ENCODE results near the gene TNFSF15. TPM values are rescaled to one million over a fixed set of nuclear protein-coding genes. Genes with fewer than 3 reads are reported as not detected.
"Not testable (repeated sequence)": the region's sequence is repeated elsewhere in the genome, so short reads cannot be mapped to it uniquely, and the experiment has no call there.

TNFSF15 gene
- total and polyA plus RNA-seq, 12 donors = 0.37 to 4.3 (median 1.3) TPM

DNA sequence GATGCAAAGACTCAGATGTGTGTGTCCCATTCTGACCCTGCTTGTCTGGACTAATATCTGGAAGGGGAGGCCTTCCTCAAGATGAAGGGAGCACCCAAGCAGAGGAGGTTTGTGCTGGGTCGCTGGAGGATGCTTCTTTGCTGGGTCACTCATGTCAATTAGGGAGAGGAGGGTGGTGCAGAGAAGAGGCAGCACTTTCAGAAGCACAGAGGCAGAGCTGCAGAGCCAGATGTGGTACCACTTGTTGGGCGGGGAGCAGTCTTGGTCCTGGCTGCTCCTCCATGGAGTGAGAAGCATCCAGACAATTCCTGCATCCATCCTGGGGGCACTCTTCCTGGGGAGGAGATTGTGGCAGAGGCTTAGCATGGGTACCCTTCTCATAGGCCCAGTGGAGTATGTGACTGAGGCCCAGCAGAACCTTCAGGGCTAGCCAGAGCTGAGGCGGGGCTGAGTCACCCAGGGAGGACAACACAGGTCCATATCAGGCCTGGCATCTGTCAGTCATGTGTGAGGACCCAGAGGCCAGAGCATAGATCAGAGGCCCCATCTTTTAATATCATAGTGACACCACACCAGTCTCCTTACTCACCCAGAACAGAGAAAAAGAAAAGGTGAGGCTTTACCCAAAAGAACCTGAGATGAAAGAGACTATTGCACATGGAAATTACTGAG, 59.8 kb downstream of the TNFSF15 start:
- no peaks in the 10 kb centered on the region for H3K27me3 ChIP-seq
- TF ChIP-seq, protein P1, sequence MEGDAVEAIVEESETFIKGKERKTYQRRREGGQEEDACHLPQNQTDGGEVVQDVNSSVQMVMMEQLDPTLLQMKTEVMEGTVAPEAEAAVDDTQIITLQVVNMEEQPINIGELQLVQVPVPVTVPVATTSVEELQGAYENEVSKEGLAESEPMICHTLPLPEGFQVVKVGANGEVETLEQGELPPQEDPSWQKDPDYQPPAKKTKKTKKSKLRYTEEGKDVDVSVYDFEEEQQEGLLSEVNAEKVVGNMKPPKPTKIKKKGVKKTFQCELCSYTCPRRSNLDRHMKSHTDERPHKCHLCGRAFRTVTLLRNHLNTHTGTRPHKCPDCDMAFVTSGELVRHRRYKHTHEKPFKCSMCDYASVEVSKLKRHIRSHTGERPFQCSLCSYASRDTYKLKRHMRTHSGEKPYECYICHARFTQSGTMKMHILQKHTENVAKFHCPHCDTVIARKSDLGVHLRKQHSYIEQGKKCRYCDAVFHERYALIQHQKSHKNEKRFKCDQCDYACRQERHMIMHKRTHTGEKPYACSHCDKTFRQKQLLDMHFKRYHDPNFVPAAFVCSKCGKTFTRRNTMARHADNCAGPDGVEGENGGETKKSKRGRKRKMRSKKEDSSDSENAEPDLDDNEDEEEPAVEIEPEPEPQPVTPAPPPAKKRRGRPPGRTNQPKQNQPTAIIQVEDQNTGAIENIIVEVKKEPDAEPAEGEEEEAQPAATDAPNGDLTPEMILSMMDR (IDR thresholded peaks at IDR 0.05) = no peak
- TF ChIP-seq POLR2A (IDR thresholded peaks at IDR 0.05) = no peak
- DNase-seq = no peak
- no peak overlapping the region for H3K4me3 ChIP-seq
- 74 to 90% (median 83%) methylated on average over 2 to 3 of the region's 3 CpGs for WGBS, 4 donors
- intact Hi-C loops (cut with DNase I) = no loop called here
- H3K36me3 ChIP-seq (replicated peaks in 1 of 2) = no peaks in the 10 kb centered on the region
- H3K27ac ChIP-seq = no peak overlapping the region
- H3K9me3 ChIP-seq (replicated peaks in 1 of 3) = no peaks in the 10 kb centered on the region
- H3K4me1 ChIP-seq (replicated peaks in 1 of 2) = no peaks in the 10 kb centered on the region

DNA sequence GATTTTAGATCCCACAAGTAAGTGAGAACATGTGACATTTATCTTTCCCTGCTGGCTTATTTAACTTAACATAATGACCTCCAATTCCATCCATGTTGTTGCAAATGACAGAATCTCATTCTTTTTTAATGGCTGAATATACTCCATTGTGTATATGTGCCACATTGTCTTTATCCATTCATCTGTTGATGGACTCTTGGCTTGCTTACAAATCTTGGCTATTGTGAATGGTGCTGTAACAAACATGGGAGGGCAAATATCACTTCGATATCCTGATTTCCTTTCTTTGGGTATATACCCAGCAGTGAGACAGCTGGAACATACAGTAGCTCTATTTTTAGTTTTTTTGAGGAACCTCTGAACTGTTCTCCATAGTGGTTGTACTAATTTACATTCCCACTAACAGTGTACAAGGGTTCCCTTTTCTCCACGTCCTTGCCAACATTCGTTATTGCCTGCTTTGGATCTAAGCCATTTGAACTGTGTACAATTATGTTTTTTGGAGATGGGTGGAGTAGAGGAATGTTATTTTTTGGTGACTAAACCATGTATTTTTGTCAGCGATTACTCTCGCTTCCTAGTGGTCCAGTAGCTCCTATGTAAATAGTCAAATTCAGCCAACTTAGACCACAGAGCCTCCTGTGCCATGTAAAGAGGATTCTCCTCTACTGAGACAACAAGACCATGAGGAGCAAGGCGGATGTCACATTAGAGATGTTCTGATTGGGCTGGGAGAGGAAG, 60.6 kb downstream of the TNFSF15 start:
- WGBS, 4 donors = 55 to 77% (median 60%) methylated on average over 6 of the region's 6 CpGs
- intact Hi-C loops (cut with DNase I) = no loop called here

DNA sequence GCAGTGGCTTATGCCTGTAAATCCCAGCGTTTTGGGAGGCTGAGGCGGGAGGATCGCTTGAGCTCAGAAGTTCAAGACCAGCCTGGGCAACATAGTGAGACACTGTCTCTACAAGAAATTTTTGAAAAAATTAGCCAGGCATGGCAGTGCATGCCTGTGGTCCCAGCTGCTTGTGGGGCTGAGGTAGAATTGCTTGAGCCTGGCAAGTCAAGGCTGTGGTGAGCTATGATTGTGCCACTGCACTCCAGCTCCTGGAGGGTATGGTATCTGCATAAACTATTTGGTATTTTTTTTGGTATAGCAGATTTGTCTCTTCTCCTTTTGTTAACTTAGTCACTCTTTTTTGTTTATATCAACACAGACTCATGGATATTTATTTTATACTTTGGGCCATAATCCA, 62.4 kb downstream of the TNFSF15 start:
- H3K4me3 ChIP-seq = no peak overlapping the region

More for the DNA sequence above, 60.6 kb downstream of the TNFSF15 start:
- Histone ChIP-seq H3K27ac (no peak overlapping the region), H3K4me3 (no peak overlapping the region), H3K9me3 (replicated peaks in 1 of 3) (no peaks in the 10 kb centered on the region), H3K27me3 (no peaks in the 10 kb centered on the region), H3K4me1 (replicated peaks in 1 of 2) (no peaks in the 10 kb centered on the region), H3K36me3 (replicated peaks in 1 of 2) (no peaks in the 10 kb centered on the region)
- no peak for DNase-seq
- TF ChIP-seq, protein P1 (IDR thresholded peaks at IDR 0.05) = no peak
- no peak for TF ChIP-seq POLR2A (IDR thresholded peaks at IDR 0.05)

DNA sequence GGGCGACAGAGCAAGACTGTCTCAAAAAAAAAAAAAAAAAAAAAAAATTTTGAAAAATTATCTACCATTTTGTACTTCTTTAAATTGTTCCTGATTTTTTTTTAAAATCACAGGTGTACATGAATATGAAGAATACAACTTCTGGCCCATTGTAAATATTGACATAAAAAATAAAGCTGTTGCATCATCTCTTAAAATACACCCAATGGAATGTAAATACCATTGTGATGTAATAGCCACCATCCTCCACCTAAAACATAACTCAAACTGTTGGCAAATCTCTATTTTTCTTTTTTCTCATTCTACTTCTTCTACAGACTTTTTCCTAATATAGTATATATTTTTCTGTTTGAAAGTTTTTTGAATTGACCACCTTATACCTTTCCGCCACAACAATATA, 62.9 kb downstream of the TNFSF15 start:
- 85 to 92% (median 87%) methylated on average over 2 of the region's 2 CpGs for WGBS, 4 donors
- no peak overlapping the region for H3K4me3 ChIP-seq
- TF ChIP-seq, protein P1 (IDR thresholded peaks at IDR 0.05) = no peak
- intact Hi-C loops (cut with DNase I) = no loop called here
- no peak overlapping the region for H3K27ac ChIP-seq
- no peaks in the 10 kb centered on the region for H3K27me3 ChIP-seq
- no peaks in the 10 kb centered on the region for H3K9me3 ChIP-seq (replicated peaks in 1 of 3)
- no peak for DNase-seq
- no peaks in the 10 kb centered on the region for H3K4me1 ChIP-seq (replicated peaks in 1 of 2)
- no peaks in the 10 kb centered on the region for H3K36me3 ChIP-seq (replicated peaks in 1 of 2)

More for the DNA sequence above, 62.4 kb downstream of the TNFSF15 start:
- H3K27ac ChIP-seq = no peak overlapping the region
- intact Hi-C loops (cut with DNase I) = no loop called here
- 86 to 90% (median 88%) methylated on average over 3 of the region's 3 CpGs for WGBS, 4 donors
- H3K27me3 ChIP-seq = no peaks in the 10 kb centered on the region
- H3K9me3 ChIP-seq (replicated peaks in 1 of 3) = no peaks in the 10 kb centered on the region
- H3K36me3 ChIP-seq (replicated peaks in 1 of 2) = no peaks in the 10 kb centered on the region
- TF ChIP-seq POLR2A (IDR thresholded peaks at IDR 0.05) = no peak
- TF ChIP-seq, protein P1 (IDR thresholded peaks at IDR 0.05) = no peak
- no peaks in the 10 kb centered on the region for H3K4me1 ChIP-seq (replicated peaks in 1 of 2)
- DNase-seq = no peak

DNA sequence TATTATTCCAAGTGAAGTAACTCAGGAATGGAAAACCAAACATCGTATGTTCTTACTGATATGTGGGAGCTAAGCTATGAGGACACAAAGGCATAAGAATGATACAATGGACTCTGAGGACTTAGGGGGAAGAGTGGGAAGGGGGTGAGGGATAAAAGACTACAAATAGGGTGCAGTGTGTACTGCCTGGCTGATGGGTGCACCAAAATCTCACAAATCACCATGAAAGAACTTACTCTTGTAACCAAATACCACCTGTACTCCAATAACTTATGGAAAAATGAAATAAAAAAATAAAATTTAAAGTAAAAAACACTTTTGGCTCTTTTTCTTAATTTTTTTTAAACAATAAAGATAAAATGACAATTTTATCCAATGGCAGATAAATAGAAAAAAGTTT, 64.3 kb downstream of the TNFSF15 start:
- H3K4me3 ChIP-seq; intact Hi-C loops (cut with DNase I): not testable (repeated sequence)

More for the DNA sequence above, 64.3 kb downstream of the TNFSF15 start:
- H3K4me1 ChIP-seq (replicated peaks in 1 of 2); H3K27me3 ChIP-seq; H3K27ac ChIP-seq; H3K9me3 ChIP-seq (replicated peaks in 1 of 3); H3K36me3 ChIP-seq (replicated peaks in 1 of 2); DNase-seq: not testable (repeated sequence)
- 59 to 90% (median 73%) methylated on average over 1 of the region's 1 CpG for WGBS, 4 donors

Data from adrenal gland (tissue), 12 donors.